NB4 (cell line): Measurements from ENCODE around the gene NBEA.
"Not testable (repeated sequence)": the region's sequence is repeated elsewhere in the genome, so short reads cannot be mapped to it uniquely, and the experiment has no call there.

ENCODE experiments used
- CTCF ChIP-seq: IDR thresholded peaks from one replicate; pipeline ENCODE4 v1.5.1; 2012; ENCODE audit warnings: low read depth, low read length
- MAX ChIP-seq: IDR thresholded peaks from 2 replicates; pipeline ENCODE4 v1.6.1; 2011; ENCODE audit warnings: low read depth, low read length
- MYC ChIP-seq: IDR thresholded peaks from 2 replicates; pipeline ENCODE4 v1.6.1; 2011; ENCODE audit warnings: low read depth, low read length
- POLR2A ChIP-seq: IDR thresholded peaks from 2 replicates; pipeline ENCODE4 v1.6.1; 2011; ENCODE audit warnings: mild to moderate bottlenecking; ENCODE audit not compliant: insufficient read length; ENCODE audit errors: extremely low read depth

- TF ChIP-seq CTCF, POLR2A, MAX, MYC: not testable (repeated sequence)
These were observed 27.5 kb downstream of the NBEA start for GRCh38 chr13:34969539-34969938.
